ENCODE measurements around the gene TRPM6. TPM values are rescaled to one million over a fixed set of nuclear protein-coding genes. Genes with fewer than 3 reads are reported as not detected.

Gene TRPM6
- total RNA-seq, 6 experiments from 2014 or later: not detected

- Mint-ChIP-seq H3K36me3 (ENCODE audit: low read depth) (no peaks in the 10 kb centered on the region), H3K27me3 (ENCODE audit: insufficient read depth) (no peaks in the 10 kb centered on the region), H3K9me3 (peaks cover 32% of the 10 kb centered on the region), H3K4me1 (ENCODE audit: low read depth) (no peaks in the 10 kb centered on the region), H3K27ac (no peak overlapping the region), H3K4me3 (no peak overlapping the region)
- TF ChIP-seq, protein P1, sequence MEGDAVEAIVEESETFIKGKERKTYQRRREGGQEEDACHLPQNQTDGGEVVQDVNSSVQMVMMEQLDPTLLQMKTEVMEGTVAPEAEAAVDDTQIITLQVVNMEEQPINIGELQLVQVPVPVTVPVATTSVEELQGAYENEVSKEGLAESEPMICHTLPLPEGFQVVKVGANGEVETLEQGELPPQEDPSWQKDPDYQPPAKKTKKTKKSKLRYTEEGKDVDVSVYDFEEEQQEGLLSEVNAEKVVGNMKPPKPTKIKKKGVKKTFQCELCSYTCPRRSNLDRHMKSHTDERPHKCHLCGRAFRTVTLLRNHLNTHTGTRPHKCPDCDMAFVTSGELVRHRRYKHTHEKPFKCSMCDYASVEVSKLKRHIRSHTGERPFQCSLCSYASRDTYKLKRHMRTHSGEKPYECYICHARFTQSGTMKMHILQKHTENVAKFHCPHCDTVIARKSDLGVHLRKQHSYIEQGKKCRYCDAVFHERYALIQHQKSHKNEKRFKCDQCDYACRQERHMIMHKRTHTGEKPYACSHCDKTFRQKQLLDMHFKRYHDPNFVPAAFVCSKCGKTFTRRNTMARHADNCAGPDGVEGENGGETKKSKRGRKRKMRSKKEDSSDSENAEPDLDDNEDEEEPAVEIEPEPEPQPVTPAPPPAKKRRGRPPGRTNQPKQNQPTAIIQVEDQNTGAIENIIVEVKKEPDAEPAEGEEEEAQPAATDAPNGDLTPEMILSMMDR (IDR thresholded peaks at IDR 0.05): no peak
- DNase-seq: no peak
These were observed 191.2 kb downstream of the TRPM6 start for GRCh38 chr9:74696520-74696919.

- Mint-ChIP-seq H3K4me1 (ENCODE audit: low read depth) (no peaks in the 10 kb centered on the region), H3K27me3 (ENCODE audit: insufficient read depth) (no peaks in the 10 kb centered on the region; the same call in none of the 2 replicates), H3K27ac (no peak overlapping the region), H3K36me3 (ENCODE audit: low read depth) (no peaks in the 10 kb centered on the region), H3K4me3 (no peak overlapping the region), H3K9me3 (peaks cover 6% of the 10 kb centered on the region)
- no peak for DNase-seq
- TF ChIP-seq, protein P1 (IDR thresholded peaks at IDR 0.05): no peak
These were observed 196.7 kb downstream of the TRPM6 start for GRCh38 chr9:74691058-74691457.

DNA sequence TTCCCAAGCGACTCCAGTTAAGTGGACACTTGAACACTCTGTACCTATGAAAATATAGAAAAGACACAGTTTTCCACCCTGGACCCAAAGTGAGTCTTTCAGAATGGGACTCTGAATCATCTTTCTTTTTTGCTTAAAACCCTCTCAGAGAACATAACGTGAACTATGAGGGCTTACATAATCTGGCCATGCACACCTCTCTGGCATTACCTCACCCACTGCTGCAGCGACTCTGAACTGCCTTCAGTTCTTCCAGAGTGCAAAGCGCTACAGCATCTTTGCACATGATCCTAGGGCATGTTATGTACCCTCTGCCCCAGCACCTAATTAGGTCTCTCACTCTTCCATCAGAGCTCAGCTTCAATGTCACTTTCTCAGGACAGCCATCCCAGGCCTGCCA, 204.4 kb downstream of the TRPM6 start:
- peaks cover 15% of the 10 kb centered on the region for H3K9me3 Mint-ChIP-seq
- no peaks in the 10 kb centered on the region; the same call in none of the 2 replicates for H3K27me3 Mint-ChIP-seq (ENCODE audit: insufficient read depth)
- no peaks in the 10 kb centered on the region for H3K4me1 Mint-ChIP-seq (ENCODE audit: low read depth)
- H3K36me3 Mint-ChIP-seq (ENCODE audit: low read depth): no peaks in the 10 kb centered on the region
- no peak overlapping the region for H3K27ac Mint-ChIP-seq
- TF ChIP-seq, protein P1 (IDR thresholded peaks at IDR 0.05): no peak
- DNase-seq: no peak
- no peak overlapping the region for H3K4me3 Mint-ChIP-seq

GRCh38 chr9:74681906-74682305, 205.8 kb downstream of the TRPM6 start:
- Mint-ChIP-seq H3K36me3 (ENCODE audit: low read depth) (no peaks in the 10 kb centered on the region), H3K9me3 (peaks cover 16% of the 10 kb centered on the region), H3K27me3 (ENCODE audit: insufficient read depth) (no peaks in the 10 kb centered on the region; the same call in 1 of the 2 replicates), H3K4me3 (no peak overlapping the region), H3K4me1 (ENCODE audit: low read depth) (no peaks in the 10 kb centered on the region), H3K27ac (no peak overlapping the region)
- no peak for DNase-seq
- TF ChIP-seq, protein P1 (IDR thresholded peaks at IDR 0.05): no peak

DNA sequence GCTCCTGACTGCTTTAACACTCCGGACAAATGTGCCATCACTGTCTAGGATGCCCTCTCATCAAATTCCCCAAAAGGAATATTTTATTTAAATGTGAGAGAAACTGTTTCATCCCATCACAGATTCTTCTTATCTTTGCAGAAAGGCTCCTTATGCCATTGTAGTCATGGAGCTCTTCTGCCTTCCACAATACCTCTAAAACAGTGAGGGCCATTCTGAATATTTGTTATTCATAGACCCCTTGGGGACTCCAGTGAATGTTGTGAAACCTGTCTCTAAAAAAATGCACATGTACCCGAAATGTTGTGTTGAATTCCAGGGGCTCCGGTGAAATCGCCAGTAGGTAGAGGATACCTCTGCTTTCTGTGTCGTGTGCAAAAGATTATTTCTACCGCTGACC, 213.6 kb downstream of the TRPM6 start:
- no peak overlapping the region for H3K4me3 Mint-ChIP-seq
- TF ChIP-seq, protein P1 (IDR thresholded peaks at IDR 0.05): no peak
- DNase-seq: no peak
- no peak overlapping the region for H3K27ac Mint-ChIP-seq
- H3K9me3 Mint-ChIP-seq: peaks cover 9% of the 10 kb centered on the region
- H3K36me3 Mint-ChIP-seq (ENCODE audit: low read depth): no peaks in the 10 kb centered on the region
- H3K4me1 Mint-ChIP-seq (ENCODE audit: low read depth): no peaks in the 10 kb centered on the region
- no peaks in the 10 kb centered on the region for H3K27me3 Mint-ChIP-seq (ENCODE audit: insufficient read depth)

Other genes with a start within 250 kb of the TRPM6 start
- gene C9orf40, start 65.0 kb upstream of the TRPM6 start, total RNA-seq (2021; fragmentation: NEBNext Ultra II Directional; extraction: Animal tissue kit (Norgen Biotek cat#: 25700)): 10 to 100 TPM in 1 of 6 experiments, 1 to 10 TPM in 5; 5.7 to 12.0 (median 8.2) TPM
- 10 to 100 TPM; 28.1 to 34.3 (median 30.8) TPM for gene CARNMT1, start 140.4 kb upstream of the TRPM6 start, total RNA-seq (2021; fragmentation: NEBNext Ultra II Directional; extraction: Animal tissue kit (Norgen Biotek cat#: 25700))
- 10 to 100 TPM; 16.7 to 23.2 (median 18.7) TPM for gene NMRK1, start 200.2 kb upstream of the TRPM6 start, total RNA-seq (2021; fragmentation: NEBNext Ultra II Directional; extraction: Animal tissue kit (Norgen Biotek cat#: 25700))
- 10 to 100 TPM; 57.9 to 71.6 (median 61.4) TPM for gene OSTF1, start 200.6 kb upstream of the TRPM6 start, total RNA-seq (2021; fragmentation: NEBNext Ultra II Directional; extraction: Animal tissue kit (Norgen Biotek cat#: 25700))